Fibroblast of lung (primary cell): Measurements from ENCODE around the gene ABCG8.

Source experiments
- CTCF ChIP-seq, 2 donors: IDR thresholded peaks in 1 of 2; conservative IDR thresholded peaks in 1 of 2; 1 replicate in 1 of 2; 2 replicates in 1 of 2; pipeline ENCODE4 v1.5.1; 2011 to 2012; ENCODE audit warnings: low read length in 2 of 2, control low read depth in 1 of 2, inconsistent platforms in 1 of 2, low read depth in 1 of 2, mild to moderate bottlenecking in 1 of 2
- EZH2 ChIP-seq: IDR thresholded peaks from 2 replicates; pipeline ENCODE4 v1.5.1; 2012; ENCODE audit warnings: low read length, control low read depth, mild to moderate bottlenecking; ENCODE audit errors: missing control alignments

- TF ChIP-seq CTCF (conservative IDR thresholded peaks at IDR 0.05 in 1 of 2, IDR thresholded peaks at IDR 0.05 in 1 of 2; ENCODE audit: low read depth in 1 of 2, low read length in 2 of 2) (no peak), EZH2 (no peak)
These were observed 36.1 kb downstream of the ABCG8 start for GRCh38 chr2:43874776-43875451.
